ENCODE data around the gene GRIK4.

The GRIK4 gene

DNA sequence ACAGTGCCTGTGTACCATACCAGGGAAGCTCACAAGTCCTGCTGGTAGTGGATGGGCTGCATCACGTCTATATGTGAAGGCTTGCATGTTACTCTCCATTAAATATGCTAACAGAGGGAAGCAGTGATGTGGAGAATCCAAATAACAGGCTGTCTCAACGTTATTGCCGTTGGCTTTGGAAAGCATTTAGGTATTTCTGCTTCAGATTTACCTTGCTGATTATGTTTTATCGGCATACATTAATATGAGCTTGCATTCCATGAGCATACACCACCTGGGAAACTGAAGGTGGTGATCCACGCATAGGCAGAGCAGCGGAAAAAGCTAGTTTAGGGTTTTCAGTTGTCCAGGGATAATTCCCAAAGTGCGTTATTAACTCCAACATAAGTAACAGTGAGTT, 175.0 kb downstream of the GRIK4 start:
- no peak for TF ChIP-seq TAF1 (IDR thresholded peaks at IDR 0.05; ENCODE audit: borderline replicate concordance, insufficient read depth, low read length)
- TF ChIP-seq FOXP2 (optimal IDR thresholded peaks at IDR 0.05; ENCODE audit: borderline replicate concordance, extremely low read depth, extremely low read length, insufficient read depth): no peak
- no peak for TF ChIP-seq SIN3A (IDR thresholded peaks at IDR 0.05; ENCODE audit: borderline replicate concordance, insufficient read depth, low read length)
- TF ChIP-seq, protein P1, sequence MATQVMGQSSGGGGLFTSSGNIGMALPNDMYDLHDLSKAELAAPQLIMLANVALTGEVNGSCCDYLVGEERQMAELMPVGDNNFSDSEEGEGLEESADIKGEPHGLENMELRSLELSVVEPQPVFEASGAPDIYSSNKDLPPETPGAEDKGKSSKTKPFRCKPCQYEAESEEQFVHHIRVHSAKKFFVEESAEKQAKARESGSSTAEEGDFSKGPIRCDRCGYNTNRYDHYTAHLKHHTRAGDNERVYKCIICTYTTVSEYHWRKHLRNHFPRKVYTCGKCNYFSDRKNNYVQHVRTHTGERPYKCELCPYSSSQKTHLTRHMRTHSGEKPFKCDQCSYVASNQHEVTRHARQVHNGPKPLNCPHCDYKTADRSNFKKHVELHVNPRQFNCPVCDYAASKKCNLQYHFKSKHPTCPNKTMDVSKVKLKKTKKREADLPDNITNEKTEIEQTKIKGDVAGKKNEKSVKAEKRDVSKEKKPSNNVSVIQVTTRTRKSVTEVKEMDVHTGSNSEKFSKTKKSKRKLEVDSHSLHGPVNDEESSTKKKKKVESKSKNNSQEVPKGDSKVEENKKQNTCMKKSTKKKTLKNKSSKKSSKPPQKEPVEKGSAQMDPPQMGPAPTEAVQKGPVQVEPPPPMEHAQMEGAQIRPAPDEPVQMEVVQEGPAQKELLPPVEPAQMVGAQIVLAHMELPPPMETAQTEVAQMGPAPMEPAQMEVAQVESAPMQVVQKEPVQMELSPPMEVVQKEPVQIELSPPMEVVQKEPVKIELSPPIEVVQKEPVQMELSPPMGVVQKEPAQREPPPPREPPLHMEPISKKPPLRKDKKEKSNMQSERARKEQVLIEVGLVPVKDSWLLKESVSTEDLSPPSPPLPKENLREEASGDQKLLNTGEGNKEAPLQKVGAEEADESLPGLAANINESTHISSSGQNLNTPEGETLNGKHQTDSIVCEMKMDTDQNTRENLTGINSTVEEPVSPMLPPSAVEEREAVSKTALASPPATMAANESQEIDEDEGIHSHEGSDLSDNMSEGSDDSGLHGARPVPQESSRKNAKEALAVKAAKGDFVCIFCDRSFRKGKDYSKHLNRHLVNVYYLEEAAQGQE (IDR thresholded peaks at IDR 0.05; ENCODE audit: insufficient read depth in 1 of 2, low read depth in 2 of 2, low read length in 2 of 2): no peak
- no peak for TF ChIP-seq POLR2AphosphoS5 (IDR thresholded peaks at IDR 0.05; ENCODE audit: low read depth, low read length)

DNA sequence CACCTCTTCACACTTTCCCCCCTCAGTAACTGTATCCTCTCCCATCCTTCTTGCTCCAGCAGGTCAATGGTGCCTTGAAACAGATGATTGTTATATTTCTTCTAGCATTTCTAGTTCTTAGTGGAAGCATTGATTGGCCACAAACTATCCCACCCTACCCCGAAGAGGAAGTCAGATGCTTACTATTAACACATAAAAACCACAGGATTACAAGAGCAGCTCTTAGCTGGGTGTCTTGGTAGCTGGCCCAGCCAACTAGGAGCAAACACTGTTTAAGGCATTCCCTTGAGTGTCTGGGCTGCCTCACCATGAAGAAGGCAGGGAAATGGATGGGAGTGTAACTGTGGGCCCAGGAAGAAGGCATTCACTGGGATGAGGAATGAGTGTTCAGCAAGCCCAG, 176.6 kb downstream of the GRIK4 start:
- TF ChIP-seq FOXP2 (optimal IDR thresholded peaks at IDR 0.05; ENCODE audit: borderline replicate concordance, extremely low read depth, extremely low read length, insufficient read depth): no peak
- no peak for TF ChIP-seq TAF1 (IDR thresholded peaks at IDR 0.05; ENCODE audit: borderline replicate concordance, insufficient read depth, low read length)
- TF ChIP-seq, protein P1 (IDR thresholded peaks at IDR 0.05; ENCODE audit: insufficient read depth in 1 of 2, low read depth in 2 of 2, low read length in 2 of 2): no peak
- no peak for TF ChIP-seq SIN3A (IDR thresholded peaks at IDR 0.05; ENCODE audit: borderline replicate concordance, insufficient read depth, low read length)
- TF ChIP-seq POLR2AphosphoS5 (IDR thresholded peaks at IDR 0.05; ENCODE audit: low read depth, low read length): no peak

DNA sequence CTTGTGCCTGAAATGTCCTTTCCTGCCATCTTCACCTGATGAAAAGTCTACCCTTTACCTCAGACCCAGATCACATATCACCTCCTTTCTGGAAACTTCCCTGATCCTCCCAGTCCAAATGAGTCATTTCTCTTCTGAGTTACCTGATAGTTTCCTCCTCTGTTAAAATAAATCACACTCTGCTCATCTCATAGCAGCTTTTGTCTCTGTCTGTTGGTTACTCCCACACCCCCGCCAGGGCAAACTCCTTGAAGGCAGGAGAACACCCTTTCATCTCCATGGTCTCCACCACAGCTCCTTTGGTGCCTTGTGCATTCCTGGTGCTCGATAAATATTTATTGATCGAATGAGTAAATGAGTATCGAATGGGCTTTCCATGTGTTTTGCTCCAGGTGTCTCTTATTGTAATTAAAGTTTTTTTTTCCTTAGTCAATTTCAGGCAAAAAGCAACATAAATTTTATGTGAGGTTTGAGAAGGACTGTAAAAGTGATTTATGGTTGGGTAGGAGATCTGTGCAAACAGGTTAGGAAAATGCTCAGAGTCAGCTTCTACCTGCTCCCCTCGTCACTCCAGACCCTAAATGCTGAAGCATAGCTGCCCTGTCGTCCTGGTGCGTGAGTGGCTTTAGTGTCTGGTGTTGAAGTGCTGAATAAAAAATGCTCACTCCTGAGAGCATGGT, 178.2 kb downstream of the GRIK4 start:
- TF ChIP-seq FOXP2 (optimal IDR thresholded peaks at IDR 0.05; ENCODE audit: borderline replicate concordance, extremely low read depth, extremely low read length, insufficient read depth): no peak
- TF ChIP-seq TAF1 (IDR thresholded peaks at IDR 0.05; ENCODE audit: borderline replicate concordance, insufficient read depth, low read length): no peak
- no peak for TF ChIP-seq SIN3A (IDR thresholded peaks at IDR 0.05; ENCODE audit: borderline replicate concordance, insufficient read depth, low read length)
- TF ChIP-seq POLR2AphosphoS5 (IDR thresholded peaks at IDR 0.05; ENCODE audit: low read depth, low read length): no peak
- TF ChIP-seq, protein P1 (IDR thresholded peaks at IDR 0.05; ENCODE audit: insufficient read depth in 1 of 2, low read depth in 2 of 2, low read length in 2 of 2): no peak

DNA sequence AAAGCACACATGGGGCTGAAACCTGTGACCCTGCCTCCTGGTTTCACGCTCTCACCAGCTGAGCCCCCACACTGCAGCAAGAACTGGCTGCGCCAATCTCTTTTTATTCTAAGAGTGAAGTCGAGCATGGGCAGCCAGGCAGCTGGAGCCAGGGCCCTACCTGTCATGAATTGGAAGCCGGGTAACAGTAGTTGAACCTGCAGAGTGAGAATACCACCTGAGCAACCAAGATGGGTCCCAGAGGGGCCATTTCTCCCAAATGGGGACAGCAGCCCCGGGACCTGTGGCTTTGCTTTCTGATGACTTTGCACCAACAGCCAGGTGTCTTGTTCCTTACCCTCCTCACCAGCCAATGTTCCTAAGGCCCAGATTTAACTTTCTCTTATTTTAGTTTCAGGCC, 178.9 kb downstream of the GRIK4 start:
- TF ChIP-seq, protein P1 (IDR thresholded peaks at IDR 0.05; ENCODE audit: insufficient read depth in 1 of 2, low read depth in 2 of 2, low read length in 2 of 2): no peak
- TF ChIP-seq SIN3A (IDR thresholded peaks at IDR 0.05; ENCODE audit: borderline replicate concordance, insufficient read depth, low read length) (no peak), TAF1 (IDR thresholded peaks at IDR 0.05; ENCODE audit: borderline replicate concordance, insufficient read depth, low read length) (no peak), FOXP2 (optimal IDR thresholded peaks at IDR 0.05; ENCODE audit: borderline replicate concordance, extremely low read depth, extremely low read length, insufficient read depth) (no peak), POLR2AphosphoS5 (IDR thresholded peaks at IDR 0.05; ENCODE audit: low read depth, low read length) (no peak)

Measured in PFSK-1 (cell line).